Prostate gland (tissue), 2 donors: ENCODE results near the gene KCNH3.

ENCODE experiments used
- CTCF ChIP-seq, 4 experiments: fragments of 200-600 bp in 2 of 4; fragments of 450-650 bp in 2 of 4; sonication (generic) in 2 of 4; IDR thresholded peaks; 1 replicate in 3 of 4; 2 replicates in 1 of 4; pipeline ENCODE4 v1.5.1; 2016 to 2019; ENCODE audit warnings: antibody characterized with exemption in 4 of 4, mild to moderate bottlenecking in 2 of 4, moderate library complexity in 2 of 4
- POLR2AphosphoS5 ChIP-seq: sonication (generic); formaldehyde crosslinking; IDR thresholded peaks from one replicate; pipeline ENCODE4 v1.6.1; 2017; ENCODE audit warnings: antibody characterized with exemption

- TF ChIP-seq CTCF (IDR thresholded peaks at IDR 0.05) (no peak), POLR2AphosphoS5 (no peak)
These were observed 20.3 kb downstream of the KCNH3 start for GRCh38 chr12:49559011-49559675.
